Large intestine (tissue), 3 donors: ENCODE data around the gene PC. TPM values are rescaled to one million over a fixed set of nuclear protein-coding genes. Genes with fewer than 3 reads are reported as not detected.

Source experiments
- DNase-seq, 2 donors: peaks; one replicate each; pipeline versions ENCODE4 v3.0.0 to v3.0.0-alpha.2; 2013
- H3K27ac ChIP-seq: one replicate; pipeline ENCODE4 v1.5.1; 2013; ENCODE audit warnings: low read length
- H3K27me3 ChIP-seq: 2 replicates; pipeline ENCODE4 v1.6.1; 2013; ENCODE audit warnings: low read length; ENCODE audit not compliant: control insufficient read depth, insufficient read depth
- H3K36me3 ChIP-seq: 2 replicates; pipeline ENCODE4 v1.6.1; 2013; ENCODE audit warnings: low read length; ENCODE audit not compliant: control insufficient read depth, insufficient read depth
- H3K4me1 ChIP-seq: one replicate; pipeline ENCODE4 v1.6.1; 2013; ENCODE audit warnings: low read length; ENCODE audit not compliant: control insufficient read depth, insufficient read depth
- H3K4me3 ChIP-seq: one replicate; pipeline ENCODE4 v1.5.1; 2013; ENCODE audit warnings: low read length
- H3K9me3 ChIP-seq: one replicate; pipeline ENCODE4 v1.6.1; 2013; ENCODE audit warnings: mild to moderate bottlenecking, low read depth, low read length, moderate library complexity; ENCODE audit not compliant: control insufficient read depth
- WGBS: methylation state at CpG from one replicate; pipeline ENCODE4 v1.1.5; 2013; ENCODE audit warnings: low lambda C conversion rate; ENCODE audit not compliant: insufficient coverage; 5-methylcytosine and 5-hydroxymethylcytosine counted together
- polyA plus RNA-seq: library from polyadenylated mRNA; unstranded; fragments of 120-200 nt; gene quantifications from one replicate; pipeline ENCODE4 v1.2.1, GENCODE V29; 2013

The PC gene
- polyA plus RNA-seq, 1 donor: 12.5 TPM

DNA sequence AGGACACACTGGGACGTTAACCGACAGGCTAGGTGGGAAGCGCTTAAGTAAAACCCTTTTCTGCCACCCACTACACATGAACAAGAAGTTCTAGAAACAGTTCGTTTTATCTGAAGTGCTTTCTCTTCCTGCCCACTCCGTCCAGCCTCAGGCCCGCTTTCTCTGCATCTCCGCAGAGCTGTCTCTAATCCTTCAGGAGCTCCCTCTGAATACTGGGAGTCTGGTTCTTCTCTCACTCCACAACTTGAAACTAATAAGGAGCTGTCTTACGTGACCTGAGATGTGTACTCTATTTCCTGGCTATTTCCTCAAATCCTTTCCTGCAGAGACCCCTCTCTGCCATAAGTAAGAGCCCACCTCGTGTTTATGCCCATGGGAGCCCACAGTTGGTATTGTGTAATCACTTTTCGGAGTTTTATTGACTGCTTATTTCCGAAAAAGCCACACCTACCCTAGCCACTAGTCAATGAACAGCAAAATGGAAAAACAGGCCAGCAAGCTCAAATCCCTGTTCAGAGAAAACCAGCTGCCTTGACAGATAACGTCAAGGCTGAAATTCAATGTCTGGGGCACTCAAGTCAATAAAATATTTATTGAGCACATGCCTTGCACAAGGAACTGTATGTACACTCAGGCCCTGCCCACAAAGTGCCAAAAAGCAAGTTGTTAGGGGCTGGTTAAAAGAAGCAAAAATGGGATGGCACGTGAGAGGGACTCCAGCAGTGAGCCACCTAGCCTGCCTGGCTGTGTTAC lies 4.9 kb downstream of the PC start:
- no peak overlapping the region for H3K27ac ChIP-seq
- no peak for DNase-seq
- H3K36me3 ChIP-seq: peaks cover 2% of the 10 kb centered on the region
- no peaks in the 10 kb centered on the region for H3K27me3 ChIP-seq
- WGBS: no CpG with 5 or more reads among the region's 13 CpGs
- no peak overlapping the region for H3K4me3 ChIP-seq
- H3K9me3 ChIP-seq: no peaks in the 10 kb centered on the region
- H3K4me1 ChIP-seq: peaks cover 7% of the 10 kb centered on the region

DNA sequence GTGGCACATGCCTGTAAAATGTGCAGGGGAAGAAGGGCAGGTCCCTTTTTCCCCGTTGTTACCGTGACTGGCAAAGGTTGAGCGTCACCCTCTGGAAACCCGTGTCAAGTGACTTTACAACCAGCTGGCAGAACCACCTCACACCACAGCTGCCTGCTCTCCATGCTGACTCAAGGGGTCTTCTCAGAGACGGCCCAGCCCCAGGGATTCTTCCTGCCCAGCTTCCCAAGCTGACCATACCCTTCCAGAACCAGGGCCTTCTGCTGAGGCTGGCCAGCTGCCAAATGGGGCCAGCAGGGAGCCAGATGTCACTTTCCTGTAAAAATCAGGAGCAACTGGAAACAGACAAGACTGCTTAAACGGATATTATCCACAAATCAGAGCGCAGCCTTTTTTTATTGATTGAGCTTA lies 6.3 kb downstream of the PC start:
- Histone ChIP-seq H3K4me3 (no peak overlapping the region), H3K36me3 (peaks cover 2% of the 10 kb centered on the region), H3K27me3 (no peaks in the 10 kb centered on the region), H3K27ac (no peak overlapping the region), H3K9me3 (no peaks in the 10 kb centered on the region), H3K4me1 (no peaks in the 10 kb centered on the region)
- no peak for DNase-seq
- WGBS: no CpG with 5 or more reads among the region's 7 CpGs

DNA sequence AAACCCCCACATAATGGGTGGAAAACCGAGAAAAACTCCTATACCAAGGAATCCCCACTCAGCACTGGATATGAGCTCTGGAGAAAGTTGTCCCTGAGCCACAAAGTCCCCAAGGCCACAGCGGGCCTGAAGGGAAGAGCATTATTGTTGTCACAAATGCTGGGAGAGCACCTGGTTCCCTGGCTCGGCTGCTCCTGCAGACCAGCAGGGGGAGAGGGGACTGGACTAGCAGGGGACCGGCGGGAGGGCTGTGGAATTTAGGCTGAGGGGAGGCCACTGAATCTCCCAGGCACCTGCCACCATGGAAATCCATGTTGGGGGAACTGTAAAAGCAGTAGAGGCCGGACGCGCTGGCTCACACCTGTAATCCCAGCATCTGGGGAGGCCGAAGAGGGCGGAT lies 7.0 kb downstream of the PC start:
- H3K9me3 ChIP-seq: no peaks in the 10 kb centered on the region
- H3K27ac ChIP-seq: no peak overlapping the region
- H3K27me3 ChIP-seq: no peaks in the 10 kb centered on the region
- DNase-seq: no peak
- no CpG with 5 or more reads among the region's 10 CpGs for WGBS
- no peaks in the 10 kb centered on the region for H3K4me1 ChIP-seq
- H3K36me3 ChIP-seq: peaks cover 2% of the 10 kb centered on the region
- no peak overlapping the region for H3K4me3 ChIP-seq

DNA sequence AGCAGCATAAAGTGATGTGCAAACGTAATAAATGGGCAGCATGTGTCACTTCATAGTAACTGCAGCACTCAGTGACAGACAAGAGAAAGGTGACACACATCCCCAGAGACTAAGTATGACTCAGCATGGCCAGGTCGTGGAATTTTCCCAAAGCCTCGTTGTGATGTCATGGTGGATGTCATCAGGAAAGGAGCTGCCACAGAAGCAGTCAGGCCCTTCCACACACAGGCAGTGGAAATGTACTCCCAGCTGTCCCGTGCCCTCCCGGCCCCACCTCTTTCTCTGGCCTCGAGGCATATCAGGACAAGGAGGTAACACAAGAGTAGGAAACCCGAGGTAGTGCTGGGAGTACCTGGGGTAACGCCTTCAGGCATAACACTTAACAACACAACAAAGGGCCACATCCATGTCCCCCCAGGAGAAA lies 8.1 kb downstream of the PC start:
- peak in 1 of 2 donors; percentile 38 for DNase-seq
- WGBS: 20% methylated on average over 1 of the region's 8 CpGs
- Histone ChIP-seq H3K27ac (no peak overlapping the region), H3K36me3 (peaks cover 2% of the 10 kb centered on the region), H3K27me3 (no peaks in the 10 kb centered on the region), H3K4me3 (no peak overlapping the region), H3K9me3 (no peaks in the 10 kb centered on the region), H3K4me1 (no peaks in the 10 kb centered on the region)

DNA sequence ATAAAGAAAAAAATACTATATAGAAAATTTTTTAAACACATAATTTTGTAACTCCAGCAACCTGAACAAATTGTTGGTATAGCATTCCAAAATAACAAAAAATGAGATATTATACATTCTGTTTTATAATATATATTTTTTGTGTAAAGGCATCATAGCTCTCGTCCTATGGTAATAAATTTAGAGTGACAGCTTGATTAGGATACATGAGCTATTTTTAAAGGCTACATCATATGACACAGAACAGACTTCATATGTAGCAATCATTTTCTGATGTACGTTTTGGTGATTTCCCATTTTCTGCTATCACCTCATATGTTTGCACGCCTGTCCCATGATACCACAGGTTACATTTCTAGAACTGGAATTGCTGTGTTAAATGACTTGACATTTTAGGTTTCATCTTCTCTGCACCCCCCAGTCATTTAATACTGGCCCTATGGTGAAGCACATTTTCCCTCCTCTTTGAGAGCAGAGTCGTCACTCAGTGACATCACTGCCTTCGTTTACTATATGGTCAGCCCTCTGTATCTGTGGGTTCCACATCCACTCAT lies 19.5 kb downstream of the PC start:
- WGBS: 75% methylated on average over 1 of the region's 5 CpGs
- Histone ChIP-seq H3K27me3 (no peaks in the 10 kb centered on the region), H3K27ac (no peak overlapping the region), H3K4me1 (no peaks in the 10 kb centered on the region), H3K4me3 (no peak overlapping the region), H3K36me3 (no peaks in the 10 kb centered on the region), H3K9me3 (no peaks in the 10 kb centered on the region)
- DNase-seq: no peak

DNA sequence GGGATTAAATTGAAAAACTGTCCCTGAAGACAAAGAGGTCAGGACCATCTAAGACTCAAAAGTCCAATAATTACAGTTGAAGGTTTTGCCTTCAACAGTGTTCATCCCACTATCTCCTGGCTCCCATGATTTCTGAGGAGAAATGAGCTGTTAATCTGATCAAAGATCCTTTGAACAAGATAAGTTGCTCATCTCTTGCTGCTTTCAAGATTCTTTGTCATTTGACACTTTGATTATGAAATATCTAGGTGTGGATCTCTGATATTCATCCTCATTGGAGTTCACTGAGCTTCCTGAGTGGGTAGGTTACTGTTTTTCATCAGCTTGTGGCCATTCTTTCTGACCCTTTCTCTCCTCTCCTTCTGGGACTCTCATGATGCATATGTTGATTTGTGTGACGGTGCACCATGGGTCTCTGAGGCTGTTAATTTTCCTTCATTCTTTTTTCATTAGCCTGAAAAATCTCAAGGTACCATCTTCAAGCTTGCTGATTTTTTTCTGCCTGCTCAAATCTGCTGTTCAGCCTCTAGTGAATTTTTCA lies 20.9 kb downstream of the PC start:
- DNase-seq: no peak
- Histone ChIP-seq H3K4me3 (no peak overlapping the region), H3K36me3 (no peaks in the 10 kb centered on the region), H3K27me3 (no peaks in the 10 kb centered on the region), H3K27ac (no peak overlapping the region), H3K9me3 (no peaks in the 10 kb centered on the region), H3K4me1 (no peaks in the 10 kb centered on the region)
- WGBS: no CpG with 5 or more reads among the region's 1 CpG

DNA sequence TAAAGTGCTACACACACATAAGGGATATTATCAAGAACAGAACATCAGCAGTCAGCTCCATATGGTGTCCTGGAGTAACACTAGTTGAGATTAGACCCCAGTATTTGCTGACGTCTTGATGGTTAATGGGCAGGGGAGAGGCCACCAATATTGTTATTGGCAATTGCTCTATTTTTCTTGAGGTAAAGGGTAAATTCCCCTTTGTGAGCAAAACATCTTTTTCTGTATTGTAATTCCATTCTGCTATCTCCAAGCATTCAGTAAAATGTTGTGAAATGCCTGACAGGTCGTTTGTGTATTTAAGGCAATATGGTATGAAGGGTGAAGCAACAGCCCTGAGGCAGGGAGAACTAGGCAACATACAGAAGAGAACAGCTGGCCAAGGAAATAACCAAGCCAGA lies 21.9 kb downstream of the PC start:
- H3K4me1 ChIP-seq: no peaks in the 10 kb centered on the region
- no peaks in the 10 kb centered on the region for H3K36me3 ChIP-seq
- no peak for DNase-seq
- no peaks in the 10 kb centered on the region for H3K27me3 ChIP-seq
- no peak overlapping the region for H3K4me3 ChIP-seq
- 80% methylated on average over 1 of the region's 2 CpGs for WGBS
- no peaks in the 10 kb centered on the region for H3K9me3 ChIP-seq
- H3K27ac ChIP-seq: no peak overlapping the region

DNA sequence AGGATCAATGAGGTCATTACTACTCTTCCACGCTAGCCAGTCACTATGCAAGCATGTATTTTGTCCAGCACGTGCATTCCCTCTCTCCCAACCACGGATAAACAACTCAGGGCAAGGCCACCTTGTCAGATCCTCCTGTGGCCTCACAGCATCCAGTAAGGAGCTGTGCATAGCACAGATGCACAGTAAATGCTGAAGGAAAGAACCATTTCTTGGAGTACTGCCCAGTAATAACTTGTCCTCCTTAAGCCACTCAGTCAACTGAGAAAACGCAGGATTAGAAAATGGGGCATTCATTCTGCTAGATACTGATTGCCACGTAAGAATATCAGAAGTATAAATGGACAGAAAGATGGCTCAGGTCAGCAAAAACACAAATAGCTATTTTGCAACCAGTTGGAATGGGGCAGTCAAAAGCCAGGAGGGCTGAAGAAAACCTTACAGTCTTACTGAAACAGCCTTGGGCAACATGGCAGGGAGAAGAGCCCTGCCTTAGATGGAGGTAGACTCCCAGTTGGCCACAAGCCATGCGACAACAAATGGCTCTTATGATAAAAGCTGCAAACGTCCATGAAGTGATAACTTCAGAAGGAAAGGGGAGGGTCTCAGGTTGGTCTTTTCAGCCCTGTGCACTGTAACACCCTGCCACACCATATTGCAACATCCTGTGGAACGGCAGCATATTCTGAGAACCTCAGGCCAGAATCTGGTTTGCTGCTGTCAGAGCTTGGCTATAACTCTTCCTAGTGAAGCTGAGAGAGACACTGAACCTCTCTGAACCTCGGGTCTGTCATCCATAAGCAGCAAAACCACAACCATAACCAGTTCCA lies 23.0 kb downstream of the PC start:
- Histone ChIP-seq H3K4me3 (no peak overlapping the region), H3K9me3 (no peaks in the 10 kb centered on the region), H3K27me3 (no peaks in the 10 kb centered on the region), H3K4me1 (no peaks in the 10 kb centered on the region), H3K27ac (no peak overlapping the region), H3K36me3 (no peaks in the 10 kb centered on the region)
- no peak for DNase-seq
- no CpG with 5 or more reads among the region's 9 CpGs for WGBS

DNA sequence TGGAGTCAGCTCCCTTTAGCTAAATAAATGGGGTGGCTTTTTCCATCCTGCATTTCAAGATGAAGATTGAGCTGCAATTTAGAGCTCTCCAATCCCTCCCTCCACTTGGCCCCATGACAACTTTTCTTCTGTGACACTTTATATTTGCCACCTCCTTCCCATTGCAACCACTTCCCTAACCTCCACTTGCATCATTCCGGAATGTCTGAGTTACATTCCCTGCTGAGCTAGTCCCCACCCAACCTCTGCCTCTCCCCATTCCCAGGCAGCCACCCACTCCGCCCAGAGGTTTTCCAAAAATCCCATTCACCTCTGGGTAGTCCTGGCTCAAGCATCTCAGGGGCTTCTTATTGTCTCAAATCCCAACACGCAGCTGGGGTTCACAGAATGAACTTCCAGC lies 24.7 kb downstream of the PC start:
- Histone ChIP-seq H3K36me3 (no peaks in the 10 kb centered on the region), H3K27ac (no peak overlapping the region), H3K27me3 (no peaks in the 10 kb centered on the region), H3K4me1 (no peaks in the 10 kb centered on the region), H3K9me3 (no peaks in the 10 kb centered on the region), H3K4me3 (no peak overlapping the region)
- WGBS: 80% methylated on average over 1 of the region's 3 CpGs
- DNase-seq: no peak

DNA sequence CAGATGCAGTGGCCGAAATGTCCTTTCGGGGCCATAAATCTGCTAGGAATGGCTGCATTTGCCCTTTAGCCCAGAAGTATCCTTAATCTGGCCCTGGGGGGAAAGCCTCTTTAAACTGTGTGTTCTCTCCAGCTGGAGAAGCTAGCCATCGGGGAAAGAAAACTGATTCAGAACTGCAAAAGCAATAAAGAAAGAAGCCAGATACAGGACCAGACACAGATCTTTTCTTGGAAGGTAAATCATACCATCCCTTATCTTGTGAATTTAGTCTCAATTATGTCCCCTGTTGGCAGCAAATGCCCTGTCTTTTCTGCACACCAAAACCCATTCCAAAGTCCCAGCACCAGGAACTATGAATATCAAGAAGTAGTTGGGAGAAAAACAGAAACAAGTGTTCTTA lies 25.6 kb downstream of the PC start:
- Histone ChIP-seq H3K9me3 (no peaks in the 10 kb centered on the region), H3K4me1 (no peaks in the 10 kb centered on the region), H3K27me3 (no peaks in the 10 kb centered on the region), H3K4me3 (no peak overlapping the region), H3K36me3 (no peaks in the 10 kb centered on the region), H3K27ac (no peak overlapping the region)
- DNase-seq: no peak
- WGBS: 60% methylated on average over 1 of the region's 3 CpGs
